GM12891 (cell line): ENCODE data around the gene ZNF708.
"Not testable (repeated sequence)": the region's sequence is repeated elsewhere in the genome, so short reads cannot be mapped to it uniquely, and the experiment has no call there.

Experiments
- PAX5 ChIP-seq: IDR thresholded peaks from 2 replicates; pipeline ENCODE4 v1.6.1; 2011; ENCODE audit warnings: low read length, moderate library complexity, mild to moderate bottlenecking; ENCODE audit not compliant: insufficient read depth, severe bottlenecking
- POLR2A ChIP-seq: IDR thresholded peaks from 2 replicates; pipeline ENCODE4 v1.6.1; 2011; ENCODE audit warnings: low read depth, low read length, control low read depth
- POLR2AphosphoS5 ChIP-seq: IDR thresholded peaks from 2 replicates; pipeline ENCODE4 v1.6.1; 2011; ENCODE audit warnings: low read depth, low read length, control low read depth
- SPI1 ChIP-seq: IDR thresholded peaks from 2 replicates; pipeline ENCODE4 v1.6.1; 2011; ENCODE audit warnings: low read depth, low read length, control low read depth
- TAF1 ChIP-seq: IDR thresholded peaks from 2 replicates; pipeline ENCODE4 v1.6.1; 2011; ENCODE audit warnings: low read depth, low read length, control low read depth

DNA sequence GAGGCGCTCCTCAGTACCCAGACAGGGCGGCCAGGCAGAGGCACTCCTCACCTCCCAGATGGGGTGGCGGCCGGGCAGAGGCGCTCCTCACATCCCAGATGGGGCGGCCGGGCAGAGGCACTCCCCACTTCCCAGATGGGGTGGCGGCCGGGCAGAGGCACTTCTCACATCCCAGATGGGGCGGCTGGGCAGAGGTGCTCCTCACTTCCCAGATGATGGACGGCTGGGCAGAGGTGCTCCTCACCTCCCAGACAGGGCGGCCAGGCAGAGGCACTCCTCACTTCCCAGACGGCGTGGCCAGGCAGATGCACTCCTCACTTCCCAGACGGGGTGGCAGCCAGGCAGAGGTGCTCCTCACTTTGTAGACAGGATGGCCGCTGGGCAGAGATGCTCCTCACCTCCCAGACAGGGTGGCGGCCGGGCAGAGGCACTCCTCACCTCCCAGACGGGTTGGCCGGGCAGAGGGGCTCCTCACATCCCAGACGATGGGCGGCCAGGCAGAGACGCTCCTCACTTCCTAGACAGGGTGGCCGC is 68.3 kb downstream of the ZNF708 start:
- not testable (repeated sequence) for TF ChIP-seq POLR2AphosphoS5, POLR2A, TAF1, SPI1, PAX5
